HepG2 (cell line): ENCODE results near the gene EEA1. TPM values are rescaled to one million over a fixed set of nuclear protein-coding genes. Genes with fewer than 3 reads are reported as not detected.

Source experiments
- ATF7 ChIP-seq, 2 experiments: fragments of 450-650 bp in 1 of 2; sonication (generic) in 1 of 2; formaldehyde crosslinking in 1 of 2; IDR thresholded peaks; 2 replicates each; pipeline versions ENCODE4 v1.4.0 to v1.6.1; 2016 to 2020; ENCODE audit warnings: antibody characterized with exemption in 1 of 2, mild to moderate bottlenecking in 1 of 2, missing genetic modification reagents in 1 of 2
- BRD4 ChIP-seq: sonication (generic); formaldehyde crosslinking; IDR thresholded peaks from 2 replicates; pipeline ENCODE4 v1.4.0; 2020; ENCODE audit warnings: missing genetic modification reagents
- CHCHD3 ChIP-seq: sonication (generic); formaldehyde crosslinking; IDR thresholded peaks from 2 replicates; pipeline ENCODE4 v1.8.0; 2022; ENCODE audit warnings: mild to moderate bottlenecking, missing genetic modification reagents, moderate library complexity
- HES4 ChIP-seq: sonication (generic); formaldehyde crosslinking; IDR thresholded peaks from 2 replicates; pipeline ENCODE4 v1.9.0; 2021; ENCODE audit warnings: mild to moderate bottlenecking, missing genetic modification reagents, borderline replicate concordance
- HNF4A ChIP-seq: sonication (generic); formaldehyde crosslinking; IDR thresholded peaks from 2 replicates; pipeline ENCODE4 v1.4.0; 2020; ENCODE audit warnings: missing genetic modification reagents
- JARID2 ChIP-seq: sonication (generic); formaldehyde crosslinking; IDR thresholded peaks from 2 replicates; pipeline ENCODE4 v1.8.1; 2023; ENCODE audit warnings: missing genetic modification reagents, inconsistent platforms; ENCODE audit not compliant: insufficient replicate concordance
- PAWR ChIP-seq: sonication (generic); formaldehyde crosslinking; IDR thresholded peaks from 2 replicates; pipeline ENCODE4 v1.4.0; 2020; ENCODE audit warnings: missing genetic modification reagents, mild to moderate bottlenecking, borderline replicate concordance
- RARG ChIP-seq: sonication (generic); formaldehyde crosslinking; IDR thresholded peaks from 2 replicates; pipeline ENCODE4 v1.4.0; 2020; ENCODE audit warnings: low read depth, mild to moderate bottlenecking, missing genetic modification reagents
- RXRB ChIP-seq: IDR thresholded peaks from 2 replicates; pipeline ENCODE4 v1.6.1; 2016; ENCODE audit warnings: borderline replicate concordance, missing genetic modification reagents, missing compliant biosample characterization
- SCMH1 ChIP-seq: sonication (generic); formaldehyde crosslinking; IDR thresholded peaks from 2 replicates; pipeline ENCODE4 v1.9.0; 2021; ENCODE audit warnings: missing genetic modification reagents, mild to moderate bottlenecking, borderline replicate concordance
- SMAD3 ChIP-seq: sonication (generic); formaldehyde crosslinking; IDR thresholded peaks from 2 replicates; pipeline ENCODE4 v1.4.0; 2020; ENCODE audit warnings: missing genetic modification reagents
- THYN1 ChIP-seq: sonication (generic); formaldehyde crosslinking; IDR thresholded peaks from 2 replicates; pipeline ENCODE4 v1.8.1; 2023; ENCODE audit warnings: low read depth, mild to moderate bottlenecking, moderate library complexity, missing genetic modification reagents, borderline replicate concordance
- ZBTB25 ChIP-seq: IDR thresholded peaks from 2 replicates; pipeline ENCODE4 v1.6.1; 2018; ENCODE audit warnings: missing genetic modification reagents
- ZBTB8A ChIP-seq: sonication (generic); formaldehyde crosslinking; IDR thresholded peaks from 2 replicates; pipeline ENCODE4 v1.4.0; 2020; ENCODE audit warnings: mild to moderate bottlenecking, low read depth, missing genetic modification reagents, borderline replicate concordance
- ZMYM3 ChIP-seq: sonication (generic); formaldehyde crosslinking; IDR thresholded peaks from 2 replicates; pipeline ENCODE4 v1.5.1; 2020; ENCODE audit warnings: mild to moderate bottlenecking, missing genetic modification reagents
- ZNF225 ChIP-seq: sonication (generic); formaldehyde crosslinking; IDR thresholded peaks from 2 replicates; pipeline ENCODE4 v1.4.0; 2020; ENCODE audit warnings: mild to moderate bottlenecking, missing genetic modification reagents
- ZNF34 ChIP-seq: sonication (generic); formaldehyde crosslinking; IDR thresholded peaks from 2 replicates; pipeline ENCODE4 v1.4.0; 2020; ENCODE audit warnings: mild to moderate bottlenecking, missing genetic modification reagents, borderline replicate concordance
- ZNF512B ChIP-seq: sonication (generic); formaldehyde crosslinking; IDR thresholded peaks from 2 replicates; pipeline ENCODE4 v1.5.1; 2020; ENCODE audit warnings: missing genetic modification reagents, mild to moderate bottlenecking, borderline replicate concordance
- ZNF546 ChIP-seq: sonication (generic); formaldehyde crosslinking; conservative IDR thresholded peaks from 2 replicates; pipeline ENCODE4 v1.8.1; 2023; ENCODE audit warnings: mild to moderate bottlenecking, missing genetic modification reagents
- ZNF552 ChIP-seq: sonication (generic); formaldehyde crosslinking; IDR thresholded peaks from 2 replicates; pipeline ENCODE4 v1.9.0; 2022; ENCODE audit warnings: missing genetic modification reagents, mild to moderate bottlenecking, borderline replicate concordance
- ZNF775 ChIP-seq: sonication (generic); formaldehyde crosslinking; IDR thresholded peaks from 2 replicates; pipeline ENCODE4 v1.4.0; 2020; ENCODE audit warnings: missing genetic modification reagents, mild to moderate bottlenecking, moderate library complexity, borderline replicate concordance
- ZSCAN21 ChIP-seq: sonication (generic); formaldehyde crosslinking; IDR thresholded peaks from 2 replicates; pipeline ENCODE4 v1.8.0; 2022; ENCODE audit warnings: mild to moderate bottlenecking, missing genetic modification reagents, moderate library complexity, borderline replicate concordance
- polyA plus RNA-seq, 8 experiments: library from polyadenylated mRNA; depleted of rRNA in 3 of 8; stranded (reverse) in 7 of 8; unstranded in 1 of 8; fragments of >200 nt; fragmentation: Illumina TruSeq in 4 of 8; extraction: Trizol in 4 of 8; gene quantifications; 2 replicates each; pipeline versions ENCODE4 v1.2.1 to v1.2.3, GENCODE V29; 2011 to 2016; ENCODE audit warnings: low read depth in 4 of 8, missing spikeins in 1 of 8, mixed read lengths in 1 of 8; ENCODE audit not compliant: insufficient read depth in 1 of 8
- total RNA-seq, 5 experiments: library from RNA; depleted of rRNA; stranded (reverse); fragments of >200 nt; fragmentation: Illumina TruSeq; extraction: Trizol; gene quantifications; 2 replicates each; pipeline ENCODE4 v1.2.3, GENCODE V29; 2016; ENCODE audit warnings: low read depth in 1 of 5
- TF ChIP-seq, protein P1 (sequence below): fragments of 450-650 bp; IDR thresholded peaks from 2 replicates; pipeline ENCODE4 v1.6.1; 2017; ENCODE audit warnings: mild to moderate bottlenecking

The EEA1 gene
- total and polyA plus RNA-seq, 2 of the 13 experiments (the other 11 are each of a cell fraction or from before 2014, with no cell fraction given): 5.0 to 19.3 TPM

DNA sequence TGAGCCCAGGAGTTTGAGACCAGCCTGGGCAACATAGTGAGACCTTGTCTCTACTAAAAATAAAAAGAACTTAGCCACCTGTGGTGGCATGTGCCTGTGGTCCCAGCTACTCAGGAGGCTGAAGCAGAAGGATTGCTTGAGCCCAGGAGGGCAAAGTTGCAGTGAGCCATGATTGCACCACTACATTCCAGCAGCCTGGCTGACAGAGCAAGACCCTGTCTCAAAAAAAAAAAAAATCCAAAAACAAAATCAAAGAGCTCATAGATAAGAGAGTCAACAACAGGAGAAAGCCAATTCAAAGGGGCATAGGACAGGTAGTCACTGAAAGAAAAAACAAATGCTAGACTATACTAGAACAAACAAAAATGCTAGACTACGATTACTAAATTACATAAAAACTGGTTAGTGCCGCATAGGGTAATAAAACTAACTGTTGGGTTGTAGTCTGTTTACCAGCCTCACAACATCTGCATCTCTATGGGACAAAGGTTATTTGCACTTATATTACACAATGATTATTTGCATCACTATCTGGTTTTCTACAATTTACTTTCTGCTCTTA is 16.6 kb upstream of the EEA1 start (continued):
- TF ChIP-seq CHCHD3: no peak
- TF ChIP-seq ZNF512B (CRISPR knock-in tag): peak; percentile 72; the same call in 1 of the 2 replicates
- TF ChIP-seq ZNF225 (CRISPR knock-in tag): no peak
- no peak for TF ChIP-seq JARID2 (CRISPR knock-in tag)
- TF ChIP-seq ZNF546: no peak
- TF ChIP-seq HES4 (CRISPR knock-in tag): no peak
- TF ChIP-seq HNF4A (CRISPR knock-in tag): peak; percentile 82
- TF ChIP-seq THYN1 (CRISPR knock-in tag): no peak
- TF ChIP-seq BRD4 (CRISPR knock-in tag): no peak
- no peak for TF ChIP-seq ZSCAN21 (CRISPR knock-in tag)
- 0 out of 2 replicates have a peak, but pooled peaks have one; percentile 21 for TF ChIP-seq ZBTB25 (CRISPR knock-in tag)
- peak; percentile 64; the same call in 1 of the 2 replicates for TF ChIP-seq SMAD3 (CRISPR knock-in tag)
- TF ChIP-seq SCMH1: no peak
- TF ChIP-seq, protein P1, sequence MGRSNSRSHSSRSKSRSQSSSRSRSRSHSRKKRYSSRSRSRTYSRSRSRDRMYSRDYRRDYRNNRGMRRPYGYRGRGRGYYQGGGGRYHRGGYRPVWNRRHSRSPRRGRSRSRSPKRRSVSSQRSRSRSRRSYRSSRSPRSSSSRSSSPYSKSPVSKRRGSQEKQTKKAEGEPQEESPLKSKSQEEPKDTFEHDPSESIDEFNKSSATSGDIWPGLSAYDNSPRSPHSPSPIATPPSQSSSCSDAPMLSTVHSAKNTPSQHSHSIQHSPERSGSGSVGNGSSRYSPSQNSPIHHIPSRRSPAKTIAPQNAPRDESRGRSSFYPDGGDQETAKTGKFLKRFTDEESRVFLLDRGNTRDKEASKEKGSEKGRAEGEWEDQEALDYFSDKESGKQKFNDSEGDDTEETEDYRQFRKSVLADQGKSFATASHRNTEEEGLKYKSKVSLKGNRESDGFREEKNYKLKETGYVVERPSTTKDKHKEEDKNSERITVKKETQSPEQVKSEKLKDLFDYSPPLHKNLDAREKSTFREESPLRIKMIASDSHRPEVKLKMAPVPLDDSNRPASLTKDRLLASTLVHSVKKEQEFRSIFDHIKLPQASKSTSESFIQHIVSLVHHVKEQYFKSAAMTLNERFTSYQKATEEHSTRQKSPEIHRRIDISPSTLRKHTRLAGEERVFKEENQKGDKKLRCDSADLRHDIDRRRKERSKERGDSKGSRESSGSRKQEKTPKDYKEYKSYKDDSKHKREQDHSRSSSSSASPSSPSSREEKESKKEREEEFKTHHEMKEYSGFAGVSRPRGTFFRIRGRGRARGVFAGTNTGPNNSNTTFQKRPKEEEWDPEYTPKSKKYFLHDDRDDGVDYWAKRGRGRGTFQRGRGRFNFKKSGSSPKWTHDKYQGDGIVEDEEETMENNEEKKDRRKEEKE: no peak
- peak; percentile 84 for TF ChIP-seq RXRB (CRISPR knock-in tag)
- TF ChIP-seq PAWR (CRISPR knock-in tag): no peak
- TF ChIP-seq ZBTB8A (CRISPR knock-in tag): no peak
- TF ChIP-seq RARG (CRISPR knock-in tag): no peak
- TF ChIP-seq ZMYM3: peak; percentile 97
- peak; percentile 58 for TF ChIP-seq ATF7 (IDR thresholded peaks at IDR 0.05)
- peak; percentile 47; the same call in 1 of the 2 replicates for TF ChIP-seq ATF7 (CRISPR knock-in tag; IDR thresholded peaks at IDR 0.05)
- TF ChIP-seq ZNF775 (CRISPR knock-in tag): no peak
- no peak for TF ChIP-seq ZNF552 (CRISPR knock-in tag)
- TF ChIP-seq ZNF34: no peak
